ENCODE results near the gene PLAGL2.
"Not testable (repeated sequence)": the region's sequence is repeated elsewhere in the genome, so short reads cannot be mapped to it uniquely, and the experiment has no call there.

Gene PLAGL2

DNA sequence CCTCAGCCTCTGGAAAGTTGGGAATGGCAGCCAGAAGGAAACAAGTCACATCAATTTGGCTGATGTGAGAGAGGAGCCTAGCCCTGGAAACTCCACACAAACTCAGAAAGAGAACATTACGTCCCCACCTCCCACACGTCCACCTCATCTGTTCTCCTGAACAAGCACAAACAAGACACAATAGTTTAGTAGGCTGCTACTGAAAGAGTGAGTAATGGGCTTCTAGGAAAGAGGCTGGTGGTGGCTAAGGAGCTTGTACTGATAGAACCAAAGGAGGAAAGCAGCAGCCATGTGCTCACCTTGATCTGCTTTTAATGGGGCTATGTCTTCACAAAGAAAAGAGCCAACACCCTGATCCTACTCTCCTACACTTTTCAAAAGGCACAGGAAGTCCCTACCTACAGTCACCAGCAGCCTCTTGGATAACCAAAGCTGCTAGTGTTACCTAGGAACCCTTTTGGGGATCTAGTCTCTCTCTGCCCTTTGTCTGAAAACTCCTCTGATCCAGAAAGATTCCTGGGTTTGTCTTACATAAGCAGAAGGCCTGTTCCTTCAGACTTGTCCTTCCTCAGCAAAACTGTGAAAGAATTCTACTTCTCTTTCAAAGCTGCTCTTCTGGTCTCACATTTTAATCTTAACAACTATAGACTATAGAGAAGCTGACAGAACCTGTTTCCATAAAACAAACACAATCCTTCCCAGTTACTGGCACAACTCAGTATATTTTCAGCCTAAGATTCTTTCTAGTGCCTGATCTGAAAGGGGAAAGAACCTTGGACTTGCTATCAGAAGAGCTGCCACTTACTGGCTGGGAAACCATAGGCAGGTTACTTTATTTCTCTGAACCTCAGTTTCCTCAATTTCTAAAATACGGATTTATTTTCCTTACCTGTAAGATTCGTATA, 3.1 kb downstream of the PLAGL2 start:
- FAIRE-seq = no peak

DNA sequence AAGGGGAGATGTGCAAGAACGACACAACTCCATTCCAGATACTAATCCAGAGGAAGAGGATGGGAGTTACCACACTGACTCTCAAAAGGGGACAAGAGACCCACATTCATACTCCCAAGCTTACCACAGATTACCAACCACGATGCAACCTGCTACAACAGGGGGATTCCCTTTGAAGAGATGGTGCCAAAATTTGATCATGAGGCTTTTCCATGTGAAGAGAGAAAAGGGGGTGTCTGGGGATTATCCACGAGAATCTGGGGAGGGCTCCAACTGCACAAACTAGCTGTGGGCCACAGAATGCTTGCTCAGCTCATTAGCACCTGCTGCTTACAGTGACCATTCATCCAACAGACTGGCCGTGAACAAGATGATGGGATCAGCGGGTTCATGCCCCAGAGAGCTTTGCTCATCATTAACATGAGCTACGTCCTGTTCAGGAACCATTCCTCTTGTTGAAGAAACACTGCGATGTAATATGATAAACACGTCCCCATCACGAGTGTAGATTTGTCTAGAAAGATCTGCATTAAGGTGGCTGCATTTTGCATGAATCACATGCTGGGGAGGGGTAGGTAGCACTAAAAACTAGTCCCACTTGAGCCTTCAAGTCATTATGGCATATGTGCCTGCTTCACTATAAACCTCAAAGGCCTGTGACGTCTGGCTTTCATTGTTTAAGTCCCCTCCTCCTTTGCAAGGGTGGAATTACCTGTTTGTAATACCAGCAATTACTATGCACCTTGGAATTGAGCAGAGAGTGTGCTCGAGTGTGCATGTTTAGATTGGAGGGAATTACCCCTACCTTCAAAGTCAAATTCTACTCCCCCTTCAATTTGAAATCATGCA, 4.0 kb downstream of the PLAGL2 start:
- FAIRE-seq = no peak

DNA sequence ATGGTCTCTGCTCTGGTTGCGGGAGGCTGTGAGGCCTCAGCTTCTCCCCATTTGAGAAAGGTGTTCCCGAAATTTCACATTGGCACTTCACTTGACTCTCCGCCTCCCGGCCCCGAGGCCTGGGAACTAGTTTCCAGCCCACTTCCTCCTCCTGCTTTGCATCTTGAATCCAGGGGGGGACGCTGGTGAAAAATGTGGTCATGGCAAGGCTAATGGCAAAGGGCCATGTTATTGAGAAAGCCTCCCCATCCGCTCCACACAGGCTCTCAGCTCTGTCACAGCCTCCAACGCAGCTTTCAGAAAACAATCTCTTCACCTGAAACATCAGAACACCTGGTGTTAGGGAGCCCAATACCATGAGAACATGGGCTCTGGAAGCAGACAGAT, 5.6 kb downstream of the PLAGL2 start:
- no peak for FAIRE-seq

DNA sequence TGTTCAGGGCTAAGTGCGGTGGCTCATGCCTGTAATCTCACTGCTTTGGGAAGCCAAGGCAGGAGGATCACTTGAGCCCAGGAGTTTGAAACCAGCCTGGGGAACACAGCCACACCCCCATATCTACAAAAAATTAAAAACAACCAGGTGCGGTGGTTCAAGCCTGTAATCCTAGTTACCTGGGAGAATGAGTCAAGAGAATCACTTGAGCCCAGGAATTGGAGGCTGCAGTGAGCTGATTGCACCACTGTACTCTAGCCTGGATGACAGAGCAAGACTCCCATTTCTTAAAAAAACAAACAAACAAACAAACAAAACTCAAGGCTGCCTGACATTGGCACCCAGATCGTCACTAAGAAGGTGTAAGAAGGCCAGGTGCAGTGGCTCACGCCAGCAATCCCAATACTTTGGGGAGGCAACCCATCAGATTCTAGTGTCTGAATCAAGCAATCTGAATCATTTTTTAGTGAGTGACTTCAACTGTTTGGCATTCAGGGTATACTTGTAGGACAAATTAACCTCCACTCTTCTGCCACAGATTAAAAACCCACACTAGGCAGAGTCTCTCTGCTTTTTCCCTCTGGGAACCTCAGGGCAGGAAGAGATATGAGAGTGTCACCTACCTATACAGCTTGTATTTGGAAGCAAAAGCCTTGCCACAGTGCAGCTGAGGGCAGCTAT, 6.1 kb downstream of the PLAGL2 start:
- FAIRE-seq = no peak

DNA sequence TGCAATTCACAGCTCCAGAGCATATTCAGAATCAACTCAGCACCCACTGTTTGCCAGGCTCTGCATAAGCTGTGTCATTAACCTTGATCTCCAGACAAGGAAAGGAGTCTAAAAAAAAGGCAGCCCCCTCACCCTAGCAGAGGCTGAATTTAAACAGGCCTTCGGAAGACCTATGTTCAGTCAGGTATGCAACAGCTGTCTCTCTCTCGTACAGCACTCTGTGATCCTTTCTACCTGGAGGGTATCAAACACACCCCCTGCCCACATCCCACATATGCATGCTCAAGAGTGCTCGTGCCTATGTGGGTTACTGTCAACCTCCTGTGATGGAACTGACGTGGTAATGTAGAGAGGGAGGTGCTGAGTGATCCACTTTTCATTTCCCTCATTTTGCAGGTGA, 8.5 kb downstream of the PLAGL2 start:
- FAIRE-seq = no peak

DNA sequence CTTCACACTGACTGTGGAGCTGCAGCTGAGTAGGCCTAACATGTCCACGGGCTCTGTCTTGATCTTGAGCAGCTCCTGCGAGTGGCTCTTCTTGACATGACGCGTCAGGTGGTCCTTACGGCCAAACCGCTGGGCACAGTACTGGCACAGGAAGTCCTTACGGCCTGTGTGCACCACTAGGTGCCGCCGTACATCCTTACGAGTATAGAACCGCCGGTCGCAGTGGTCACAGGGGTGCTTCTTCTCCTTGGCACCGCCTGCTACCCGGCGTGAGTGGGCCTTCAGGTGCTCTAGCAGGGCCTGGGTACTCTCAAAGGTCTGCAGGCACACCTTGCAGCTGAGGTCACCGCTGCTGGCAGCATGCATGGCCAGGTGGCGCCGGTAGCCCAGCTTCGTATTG, 10.4 kb downstream of the PLAGL2 start:
- not testable (repeated sequence) for FAIRE-seq

DNA sequence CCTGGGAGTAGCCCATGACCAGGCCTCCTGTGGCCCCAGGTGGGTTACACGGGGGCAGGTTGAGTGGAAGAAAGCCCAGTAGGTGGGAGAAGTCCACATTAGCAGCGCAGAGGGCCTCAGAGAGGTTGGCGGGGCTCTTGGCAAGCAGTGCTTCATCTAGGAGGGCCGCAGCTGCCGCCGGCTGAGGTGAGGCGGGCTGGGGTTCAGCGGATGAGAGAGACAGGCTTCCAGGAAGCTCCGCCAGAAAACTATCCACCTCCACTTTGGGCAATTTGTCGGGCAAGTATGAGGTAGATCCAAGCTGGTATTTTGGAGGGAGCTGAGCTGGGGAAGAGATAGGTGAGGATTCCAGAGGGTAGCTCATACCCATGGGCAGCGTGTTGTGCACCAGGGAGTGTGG, 10.9 kb downstream of the PLAGL2 start:
- FAIRE-seq = not testable (repeated sequence)

DNA sequence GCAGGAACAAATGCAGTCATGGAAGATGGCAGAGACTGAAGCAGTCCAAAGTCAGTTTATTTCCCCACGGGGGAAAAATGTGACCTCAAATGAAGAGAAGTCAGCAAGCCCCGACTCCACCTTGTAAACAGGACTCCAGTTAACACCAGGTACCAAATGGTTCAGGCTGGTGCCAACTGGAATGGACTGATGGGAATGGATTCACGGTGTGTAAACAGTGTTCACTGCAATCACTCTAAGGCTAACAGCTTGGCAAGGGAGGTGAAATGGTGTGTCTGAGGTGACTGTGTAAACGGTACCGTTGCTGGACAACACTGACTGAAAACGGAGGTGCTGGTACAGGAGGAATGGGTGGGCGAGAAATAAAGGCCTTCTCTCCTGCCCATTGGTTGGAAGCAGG, 12.0 kb downstream of the PLAGL2 start:
- FAIRE-seq = no peak

DNA sequence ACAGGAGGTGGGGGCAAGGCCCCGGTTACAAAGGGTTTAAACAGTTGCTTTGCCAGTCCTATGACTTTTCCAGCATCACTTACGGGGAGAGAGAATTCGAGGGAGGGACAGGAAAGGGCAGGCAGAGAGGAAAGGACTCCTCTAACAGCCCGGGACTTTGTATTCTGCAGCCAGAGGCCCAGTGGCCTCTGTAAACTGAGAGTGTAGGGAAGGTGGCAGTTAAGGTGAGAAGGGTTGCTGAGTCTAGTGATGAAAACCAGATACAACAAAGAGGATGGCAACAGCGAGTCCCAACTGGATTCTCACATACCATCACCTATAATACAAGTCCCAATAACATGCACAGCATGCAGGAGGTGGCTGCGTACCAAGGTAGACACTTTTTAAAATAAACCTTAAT, 13.5 kb downstream of the PLAGL2 start:
- no peak for FAIRE-seq

DNA sequence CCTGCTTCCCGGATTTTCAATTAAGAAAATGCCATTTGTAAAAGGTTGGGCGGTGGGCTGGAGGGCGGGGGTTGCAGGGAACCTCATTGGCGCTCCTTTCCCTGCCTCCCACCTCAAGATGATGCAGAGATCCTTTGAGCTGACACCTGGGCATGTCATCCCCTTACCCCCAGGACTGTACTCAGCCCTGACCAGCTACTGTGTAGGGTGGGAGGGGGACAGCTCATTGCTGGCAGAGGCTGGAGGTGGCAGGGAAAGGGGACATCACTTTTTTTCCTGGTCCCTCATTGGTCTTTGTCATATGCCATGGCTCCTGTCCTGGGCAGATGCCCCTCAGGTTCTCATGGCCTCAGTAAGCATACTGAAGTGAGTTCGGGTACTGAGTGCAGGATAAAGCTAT, 14.2 kb downstream of the PLAGL2 start:
- not testable (repeated sequence) for FAIRE-seq

DNA sequence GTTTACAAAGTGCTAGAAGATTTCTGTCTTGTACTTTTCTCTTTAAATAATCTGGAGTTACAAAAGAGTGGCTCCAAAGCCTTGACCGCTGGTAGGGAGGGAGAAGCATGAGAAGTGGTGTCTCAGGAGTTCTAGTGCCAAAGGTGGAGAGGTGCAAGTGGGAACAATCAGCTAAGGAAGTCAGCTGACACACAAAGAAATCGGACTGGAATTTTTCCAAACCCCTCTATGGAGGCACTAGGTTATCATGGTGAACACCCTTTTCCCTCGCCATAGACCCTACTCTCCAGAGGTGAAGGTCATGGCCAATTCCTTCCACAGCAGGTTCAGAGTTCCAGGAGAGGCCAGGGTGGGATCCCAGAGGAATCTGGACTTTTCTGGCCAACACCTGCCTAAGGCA, 14.8 kb downstream of the PLAGL2 start:
- no peak for FAIRE-seq

DNA sequence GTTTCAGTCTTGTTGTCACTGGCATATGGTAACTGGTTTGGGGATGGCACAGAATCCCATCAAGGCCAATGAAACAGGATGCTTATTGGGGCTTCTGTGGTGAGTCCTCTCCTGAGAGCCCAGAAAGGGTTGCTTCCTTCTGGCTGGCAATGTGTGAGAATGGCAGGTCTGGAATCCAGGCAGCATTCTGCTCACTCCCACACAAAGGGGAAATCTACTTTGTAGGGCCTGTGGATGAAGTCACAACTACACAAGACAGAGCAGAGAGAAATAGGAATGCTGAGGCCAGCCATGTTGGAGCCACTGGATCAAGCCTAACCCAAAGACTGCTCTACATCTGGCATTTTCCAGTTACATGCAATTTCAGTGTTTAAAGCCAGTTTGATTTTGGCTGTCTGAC, 15.7 kb downstream of the PLAGL2 start:
- no peak for FAIRE-seq

DNA sequence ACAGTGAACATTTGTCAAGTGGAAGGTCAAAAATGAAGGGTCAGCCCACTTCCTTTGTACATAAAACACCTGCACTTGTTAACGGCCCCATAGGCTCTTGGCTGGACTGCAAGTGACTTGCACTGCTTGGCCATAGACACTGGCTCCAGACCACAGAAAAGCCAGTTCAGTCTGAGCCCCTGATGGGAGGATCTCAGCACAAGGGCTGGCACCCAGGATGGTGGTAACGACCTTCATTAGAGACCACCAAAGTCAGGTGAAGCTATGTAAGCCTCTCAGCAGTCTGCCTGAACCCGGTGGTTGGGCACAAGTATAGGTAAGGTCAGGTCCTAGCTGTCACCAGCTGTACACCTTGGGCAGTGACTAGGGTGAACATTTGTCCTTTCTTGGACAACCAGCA, 16.1 kb downstream of the PLAGL2 start:
- FAIRE-seq = no peak

DNA sequence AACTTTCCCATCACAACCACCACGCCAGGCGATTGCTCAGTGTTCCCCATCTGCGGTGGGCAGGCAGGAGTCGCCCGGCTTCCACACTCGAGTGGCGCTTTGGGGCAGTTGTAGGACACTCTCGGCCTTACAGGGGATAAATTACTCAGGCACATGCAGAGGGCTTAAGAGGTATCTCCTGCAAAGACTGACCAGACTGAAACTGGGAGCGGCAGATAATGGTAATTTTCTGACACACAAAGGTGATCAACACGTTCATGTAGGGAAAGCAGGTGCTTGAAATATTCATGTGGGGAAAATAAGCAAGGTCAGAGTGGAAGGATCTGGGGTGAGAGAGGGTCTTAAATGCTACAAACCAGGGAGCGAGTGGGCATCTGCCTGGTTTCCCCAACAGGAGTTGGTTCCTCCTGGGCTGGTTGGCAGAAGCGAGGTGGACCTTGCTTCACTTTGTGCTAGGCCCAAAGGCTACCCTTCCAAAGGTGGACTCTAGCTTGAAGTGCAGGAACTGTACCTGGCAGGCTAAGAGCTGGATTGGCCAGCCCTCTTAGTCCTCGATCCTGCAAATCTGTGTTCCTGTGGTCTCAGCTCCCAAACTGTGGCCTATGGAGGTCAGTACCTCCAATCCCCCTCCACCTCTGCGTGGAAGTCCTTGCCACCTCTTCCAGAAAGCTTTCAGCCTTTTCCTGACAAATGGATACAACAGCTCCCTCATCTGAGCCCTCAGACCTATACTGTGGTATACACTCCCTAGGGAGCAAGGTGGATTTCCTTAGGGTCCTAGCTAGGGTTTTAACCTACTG, 16.7 kb downstream of the PLAGL2 start:
- no peak for FAIRE-seq

DNA sequence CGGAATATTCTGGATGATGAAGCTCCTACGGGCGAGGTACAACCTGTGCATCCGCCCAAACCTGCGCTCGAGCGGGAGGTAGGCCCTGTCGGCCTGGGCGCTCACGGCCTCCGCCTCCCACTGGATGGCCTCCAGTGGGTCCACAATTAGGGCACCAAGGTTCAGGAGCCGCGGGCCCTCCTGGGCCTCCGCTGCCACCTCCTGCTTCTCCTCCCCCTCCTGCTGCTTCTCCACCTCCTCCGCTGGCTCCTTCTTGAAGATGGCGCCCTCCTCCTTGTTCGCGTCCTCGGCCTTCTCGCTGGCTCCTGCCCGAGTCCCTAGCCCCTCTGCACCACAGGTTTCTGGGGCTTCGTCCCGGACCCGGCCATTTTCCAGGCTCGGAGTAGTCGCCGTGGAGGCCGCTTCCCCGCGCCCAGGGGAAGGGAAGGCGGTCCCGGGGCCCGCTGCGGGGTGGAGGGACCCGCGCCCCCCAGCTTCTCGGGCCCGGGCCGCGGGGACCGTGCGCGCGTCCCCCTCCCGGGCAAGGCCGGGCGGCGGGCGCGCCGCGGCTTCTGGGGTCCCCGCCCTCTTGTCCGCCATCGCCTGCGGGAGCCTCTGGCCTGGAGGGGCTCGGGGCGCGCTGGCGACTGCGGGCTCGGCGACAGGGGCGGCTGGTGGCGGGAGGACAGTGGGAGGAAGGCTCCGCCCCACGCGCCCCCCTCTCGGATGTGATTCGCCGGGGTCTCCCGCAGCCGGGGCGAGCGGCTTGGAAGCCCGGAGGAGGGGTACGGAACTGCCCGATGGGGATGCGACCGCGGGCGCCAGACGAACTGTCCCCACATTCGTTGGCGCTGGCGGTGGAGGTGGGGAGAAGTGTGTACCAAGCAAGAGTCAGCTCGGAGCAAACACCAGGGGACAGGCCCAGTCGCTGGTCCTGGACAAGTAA, 17.6 kb downstream of the PLAGL2 start:
- FAIRE-seq = no peak

DNA sequence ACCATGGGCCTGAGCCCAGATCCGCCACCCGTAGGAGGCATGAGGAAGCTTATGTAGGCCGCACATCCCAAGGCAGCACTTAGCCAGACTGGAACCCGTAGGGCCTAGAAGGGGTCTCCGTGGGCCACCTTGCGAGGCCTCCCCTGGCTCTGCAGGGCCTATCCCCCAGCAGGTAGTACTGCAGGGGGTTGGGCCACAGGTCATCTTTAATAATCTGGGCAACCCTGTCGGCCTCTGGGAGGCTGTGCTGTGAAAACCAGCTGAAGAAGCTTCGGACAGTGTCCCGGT, 18.5 kb downstream of the PLAGL2 start:
- FAIRE-seq = no peak

DNA sequence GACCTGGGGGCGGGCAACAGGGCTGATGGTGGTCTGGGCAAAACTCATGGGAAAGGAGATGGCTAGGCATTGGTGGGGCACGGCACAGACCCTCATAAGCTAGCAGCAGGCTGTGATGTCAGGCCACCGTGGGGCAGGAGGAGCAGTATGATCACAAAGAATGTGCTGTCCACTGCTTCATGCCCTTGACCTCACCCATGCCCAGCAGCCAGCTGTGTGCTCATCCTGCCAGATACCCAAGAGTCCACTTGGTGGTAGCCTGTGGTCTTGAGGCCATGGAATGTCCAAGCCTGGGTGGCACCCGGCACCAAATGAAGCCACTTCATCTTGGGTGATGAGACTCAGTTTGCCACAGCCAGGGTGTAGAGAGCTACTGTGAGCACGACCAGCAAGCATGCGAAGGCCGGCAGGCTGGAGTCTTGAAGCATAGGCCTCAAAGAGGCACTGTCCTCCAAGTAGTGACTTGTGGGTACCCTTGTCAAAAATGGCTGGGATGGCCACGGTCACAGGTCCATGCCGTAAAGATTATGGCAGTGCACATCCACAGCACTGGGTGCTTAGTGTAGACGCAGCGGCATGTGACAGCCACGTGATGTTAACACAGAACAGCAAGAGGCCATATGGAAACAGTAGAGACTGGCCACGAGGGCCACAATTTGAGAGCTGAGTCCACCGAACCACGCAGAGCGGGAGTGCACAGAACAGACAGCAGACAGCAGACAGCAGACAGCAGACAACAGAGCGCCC, 19.0 kb downstream of the PLAGL2 start:
- FAIRE-seq = no peak

DNA sequence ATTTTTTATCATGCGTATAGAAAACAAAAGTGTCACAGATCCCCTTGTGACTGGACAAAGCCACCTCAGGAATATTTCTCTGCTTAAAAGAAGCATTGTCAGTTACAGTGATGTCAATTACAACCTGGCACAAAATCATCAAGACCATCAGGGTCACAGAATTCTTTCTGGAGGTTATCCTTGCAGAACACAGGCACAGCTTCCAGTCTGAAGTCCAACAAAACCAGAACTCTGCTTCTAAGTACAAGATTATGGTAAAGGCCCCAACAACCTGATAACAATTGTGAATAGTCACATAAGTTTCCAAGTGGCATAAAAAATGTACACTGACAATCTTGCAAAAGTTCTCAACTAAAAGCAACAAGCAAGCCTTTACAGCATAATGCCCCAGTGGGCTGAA, 21.0 kb downstream of the PLAGL2 start:
- no peak for FAIRE-seq

DNA sequence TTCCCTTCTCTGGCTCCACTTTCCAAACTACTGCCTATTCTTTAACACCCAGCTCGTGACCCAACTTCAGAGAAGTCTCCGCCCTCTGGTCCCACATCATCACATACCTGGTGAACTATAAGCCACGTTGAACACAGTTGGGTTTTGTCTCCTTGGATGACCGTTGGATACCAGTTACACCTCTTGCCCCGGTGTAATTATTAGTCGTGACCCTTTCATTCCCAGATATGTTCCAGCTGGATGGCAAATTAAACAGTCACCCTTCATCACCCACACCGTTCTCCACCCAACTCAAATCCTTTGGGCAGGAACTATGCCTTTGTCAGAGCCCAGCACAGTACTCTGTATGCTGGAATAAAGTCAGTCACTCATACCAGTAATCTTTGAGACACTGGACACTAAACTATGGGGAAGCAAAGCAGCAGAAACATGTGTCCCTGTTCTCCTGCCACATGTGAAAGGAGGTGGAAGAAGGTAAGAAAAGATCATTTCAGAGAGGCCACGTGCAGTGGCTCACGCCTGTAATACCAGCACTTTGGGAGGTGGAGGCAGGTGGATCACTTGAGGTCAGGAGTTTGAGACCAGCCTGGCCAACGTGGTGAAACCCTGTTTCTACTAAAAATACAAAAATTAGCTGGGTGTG, 22.5 kb downstream of the PLAGL2 start:
- FAIRE-seq = no peak

DNA sequence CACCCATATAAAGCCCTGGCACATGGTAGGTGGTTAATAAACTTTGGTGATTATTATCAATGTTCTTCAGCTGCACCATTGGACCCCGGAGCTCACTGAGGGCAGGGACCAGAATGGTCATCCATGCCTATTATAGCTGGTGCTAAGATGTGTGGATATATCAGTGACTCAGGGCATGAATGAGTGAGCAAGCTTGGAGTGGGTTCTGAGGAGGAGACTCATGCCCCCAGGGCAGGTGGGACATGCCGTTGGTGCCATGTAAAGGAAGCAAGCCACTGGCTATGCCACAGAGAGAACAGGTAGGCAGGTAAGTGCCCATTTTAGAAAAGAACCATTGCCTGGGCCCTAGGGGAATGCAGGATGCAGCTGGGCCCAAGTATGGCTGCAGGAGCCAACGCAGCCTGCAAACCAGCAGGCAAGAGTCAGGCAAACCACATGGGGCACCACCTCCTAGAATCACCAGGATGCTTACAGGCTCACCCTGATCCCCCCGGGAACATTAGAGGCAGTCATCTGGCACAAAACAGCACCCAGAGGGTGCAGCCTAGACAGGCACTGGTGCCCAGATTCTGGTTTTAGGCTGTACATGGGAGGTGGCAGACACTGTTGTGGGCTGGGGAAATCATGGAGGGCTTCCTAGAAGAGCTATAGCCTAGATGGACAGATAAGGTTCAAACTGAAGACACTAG, 23.5 kb downstream of the PLAGL2 start:
- FAIRE-seq = no peak

Measured in endometrium (tissue), 2 donors.